HUES64 (cell line): ENCODE measurements around the gene TFDP2.

ENCODE experiments used
- H3K27ac ChIP-seq: 2 replicates; pipeline ENCODE4 v1.7.0; 2013; ENCODE audit warnings: low read depth, low read length, inconsistent platforms
- H3K27me3 ChIP-seq: 2 replicates; pipeline ENCODE4 v1.6.1; 2013; ENCODE audit warnings: mild to moderate bottlenecking, low read length; ENCODE audit not compliant: insufficient read depth
- H3K36me3 ChIP-seq: 2 replicates; pipeline ENCODE4 v1.6.1; 2013; ENCODE audit warnings: mild to moderate bottlenecking, low read length; ENCODE audit not compliant: insufficient read depth
- H3K4me1 ChIP-seq: 2 replicates; pipeline ENCODE4 v1.6.1; 2013; ENCODE audit warnings: mild to moderate bottlenecking, low read length, moderate library complexity; ENCODE audit not compliant: insufficient read depth
- H3K4me3 ChIP-seq: 2 replicates; pipeline ENCODE4 v1.5.1; 2013; ENCODE audit warnings: mild to moderate bottlenecking, low read length, moderate library complexity
- H3K9ac ChIP-seq: 2 replicates; pipeline ENCODE4 v1.6.1; 2013; ENCODE audit warnings: mild to moderate bottlenecking, low read depth, low read length
- H3K9me3 ChIP-seq: 2 replicates; pipeline ENCODE4 v1.6.1; 2013; ENCODE audit warnings: low read depth, low read length; ENCODE audit not compliant: insufficient read depth
- WGBS: fragments of 150-250, 120-280 bp; methylation state at CpG from one replicate; pipeline ENCODE4 v1.1.7; 2013; ENCODE audit warnings: missing lambda C conversion rate; 5-methylcytosine and 5-hydroxymethylcytosine counted together

Gene TFDP2

GRCh38 chr3:142127941-142128658 is 21.2 kb downstream of the TFDP2 start:
- no peaks in the 10 kb centered on the region for H3K9me3 ChIP-seq
- no peak overlapping the region for H3K9ac ChIP-seq
- no peaks in the 10 kb centered on the region for H3K27me3 ChIP-seq
- H3K36me3 ChIP-seq: no peaks in the 10 kb centered on the region
- H3K27ac ChIP-seq: peak overlapping the region; percentile 12
- WGBS: 73% methylated on average over 8 of the region's 8 CpGs
- H3K4me3 ChIP-seq: no peak overlapping the region
- H3K4me1 ChIP-seq: peaks cover 10% of the 10 kb centered on the region; the same call in 1 of the 2 replicates

GRCh38 chr3:142124243-142124642 is 25.1 kb downstream of the TFDP2 start:
- Histone ChIP-seq H3K27ac (no peak overlapping the region), H3K27me3 (no peaks in the 10 kb centered on the region), H3K4me1 (peaks cover 10% of the 10 kb centered on the region; the same call in 1 of the 2 replicates), H3K36me3 (no peaks in the 10 kb centered on the region), H3K9ac (no peak overlapping the region), H3K9me3 (no peaks in the 10 kb centered on the region), H3K4me3 (no peak overlapping the region)
- no CpG with 5 or more reads among the region's 2 CpGs for WGBS

- Histone ChIP-seq H3K4me3 (no peak overlapping the region), H3K9me3 (no peaks in the 10 kb centered on the region), H3K36me3 (no peaks in the 10 kb centered on the region), H3K4me1 (peaks cover 5% of the 10 kb centered on the region; the same call in 1 of the 2 replicates), H3K27me3 (no peaks in the 10 kb centered on the region), H3K27ac (no peak overlapping the region), H3K9ac (no peak overlapping the region)
- 87% methylated on average over 3 of the region's 3 CpGs for WGBS
Measured at GRCh38 chr3:142120707-142121106, 28.6 kb downstream of the TFDP2 start.

GRCh38 chr3:142118911-142119310 is 30.4 kb downstream of the TFDP2 start:
- Histone ChIP-seq H3K36me3 (no peaks in the 10 kb centered on the region), H3K27ac (no peak overlapping the region), H3K4me1 (peaks cover 5% of the 10 kb centered on the region; the same call in 1 of the 2 replicates), H3K9ac (no peak overlapping the region), H3K9me3 (no peaks in the 10 kb centered on the region), H3K27me3 (no peaks in the 10 kb centered on the region), H3K4me3 (no peak overlapping the region)
- WGBS: 93% methylated on average over 3 of the region's 3 CpGs

GRCh38 chr3:142117056-142117851 is 32.1 kb downstream of the TFDP2 start:
- no peak overlapping the region for H3K27ac ChIP-seq
- no peak overlapping the region for H3K9ac ChIP-seq
- no peaks in the 10 kb centered on the region for H3K36me3 ChIP-seq
- H3K9me3 ChIP-seq: no peaks in the 10 kb centered on the region
- H3K4me3 ChIP-seq: no peak overlapping the region
- WGBS: 89% methylated on average over 8 of the region's 8 CpGs
- H3K27me3 ChIP-seq: no peaks in the 10 kb centered on the region
- H3K4me1 ChIP-seq: peaks cover 5% of the 10 kb centered on the region; the same call in 1 of the 2 replicates

GRCh38 chr3:142115867-142116668 is 33.3 kb downstream of the TFDP2 start:
- WGBS: 97% methylated on average over 4 of the region's 4 CpGs
- Histone ChIP-seq H3K9me3 (no peaks in the 10 kb centered on the region), H3K36me3 (no peaks in the 10 kb centered on the region), H3K9ac (no peak overlapping the region), H3K27me3 (no peaks in the 10 kb centered on the region), H3K27ac (no peak overlapping the region), H3K4me3 (no peak overlapping the region), H3K4me1 (peaks cover 5% of the 10 kb centered on the region; the same call in 1 of the 2 replicates)

- Histone ChIP-seq H3K27ac (no peak overlapping the region), H3K9ac (no peak overlapping the region), H3K4me1 (no peaks in the 10 kb centered on the region; the same call in 1 of the 2 replicates), H3K36me3 (no peaks in the 10 kb centered on the region), H3K4me3 (no peak overlapping the region), H3K27me3 (no peaks in the 10 kb centered on the region), H3K9me3 (no peaks in the 10 kb centered on the region)
- 94% methylated on average over 1 of the region's 1 CpG for WGBS
Measured at GRCh38 chr3:142112601-142113000, 36.7 kb downstream of the TFDP2 start.

GRCh38 chr3:142106548-142106947 is 42.8 kb downstream of the TFDP2 start:
- Histone ChIP-seq H3K27ac (no peak overlapping the region), H3K4me1 (no peaks in the 10 kb centered on the region), H3K27me3 (no peaks in the 10 kb centered on the region), H3K9ac (no peak overlapping the region), H3K36me3 (no peaks in the 10 kb centered on the region), H3K4me3 (no peak overlapping the region), H3K9me3 (no peaks in the 10 kb centered on the region)
- WGBS: 46% methylated on average over 2 of the region's 2 CpGs

GRCh38 chr3:142105991-142106390 is 43.4 kb downstream of the TFDP2 start:
- Histone ChIP-seq H3K4me1 (no peaks in the 10 kb centered on the region), H3K4me3 (no peak overlapping the region), H3K27ac (no peak overlapping the region), H3K9ac (no peak overlapping the region), H3K9me3 (no peaks in the 10 kb centered on the region), H3K27me3 (no peaks in the 10 kb centered on the region), H3K36me3 (no peaks in the 10 kb centered on the region)
- WGBS: 60% methylated on average over 1 of the region's 1 CpG

GRCh38 chr3:142104763-142105162 is 44.6 kb downstream of the TFDP2 start:
- H3K27ac ChIP-seq: no peak overlapping the region
- no peak overlapping the region for H3K4me3 ChIP-seq
- no peak overlapping the region for H3K9ac ChIP-seq
- no peaks in the 10 kb centered on the region for H3K27me3 ChIP-seq
- no peaks in the 10 kb centered on the region for H3K4me1 ChIP-seq
- WGBS: 95% methylated on average over 2 of the region's 3 CpGs
- no peaks in the 10 kb centered on the region for H3K36me3 ChIP-seq
- no peaks in the 10 kb centered on the region for H3K9me3 ChIP-seq

- no peak overlapping the region for H3K4me3 ChIP-seq
- no peak overlapping the region for H3K27ac ChIP-seq
- no peak overlapping the region for H3K9ac ChIP-seq
- H3K4me1 ChIP-seq: no peaks in the 10 kb centered on the region
- H3K9me3 ChIP-seq: no peaks in the 10 kb centered on the region
- H3K27me3 ChIP-seq: no peaks in the 10 kb centered on the region
- H3K36me3 ChIP-seq: no peaks in the 10 kb centered on the region
Measured at GRCh38 chr3:142098964-142099363, 50.4 kb downstream of the TFDP2 start.
